ENCODE measurements around the gene FILIP1.

FILIP1 gene

DNA sequence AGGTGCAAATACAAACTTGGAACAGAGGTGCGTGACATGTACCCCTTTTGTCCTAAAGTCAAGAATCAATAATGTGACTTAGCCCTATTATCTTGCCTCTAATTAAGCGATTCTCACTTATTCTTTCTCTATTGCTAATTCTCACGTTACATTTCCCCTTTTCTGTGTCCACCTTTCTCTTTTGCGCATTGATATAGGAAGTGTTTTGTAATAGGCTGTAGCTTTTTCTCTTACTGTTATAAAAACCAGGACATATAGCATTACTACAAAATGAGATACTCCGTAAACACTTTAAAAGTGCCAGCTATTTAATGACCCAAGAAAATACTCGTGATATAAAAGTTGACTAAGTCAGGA is 208.3 kb downstream of the FILIP1 start:
- H3K27me3 ChIP-seq (ENCODE audit: insufficient read depth, low read length), result no peaks in the 10 kb centered on the region
- H2BK5ac ChIP-seq (ENCODE audit: low read depth, low read length, poor library complexity), result no peak overlapping the region
- no peak overlapping the region for H3K4ac ChIP-seq (ENCODE audit: low read depth, low read length)
- H3K4me3 ChIP-seq (ENCODE audit: low read depth, low read length), result no peak overlapping the region
- no peak overlapping the region for H4K8ac ChIP-seq (ENCODE audit: low read depth, low read length)
- peak overlapping the region; percentile 87 for H3K27ac ChIP-seq (ENCODE audit: low read depth, low read length)
- no peaks in the 10 kb centered on the region for H3K9me3 ChIP-seq (ENCODE audit: insufficient read depth, low read depth, low read length)
- H3K79me1 ChIP-seq (ENCODE audit: low read length), result peaks cover 14% of the 10 kb centered on the region
- peak in 1 of 2 donors; percentile 44 for DNase-seq
- WGBS (ENCODE audit: extremely low coverage, insufficient coverage, insufficient read length), result no CpG with 5 or more reads among the region's 6 CpGs
- H3K4me1 ChIP-seq (ENCODE audit: control insufficient read depth in 1 of 2, insufficient read depth in 2 of 2, low read length in 2 of 2), result peaks cover 4 to 8% of the 10 kb centered on the region in 2 experiments
- H3K18ac ChIP-seq (ENCODE audit: low read length), result no peak overlapping the region
- H2BK120ac ChIP-seq (ENCODE audit: insufficient read depth, low read length, poor library complexity), result no peak overlapping the region
- no peak overlapping the region for H3K9ac ChIP-seq (ENCODE audit: low read length)
- no peak overlapping the region for H4K91ac ChIP-seq (ENCODE audit: low read depth, low read length)
- H3K14ac ChIP-seq (ENCODE audit: low read length), result no peak overlapping the region
- no peaks in the 10 kb centered on the region for H3K36me3 ChIP-seq (ENCODE audit: control insufficient read depth in 1 of 2, insufficient read depth in 2 of 2, low read length in 2 of 2)
- no peak overlapping the region for H2BK12ac ChIP-seq (ENCODE audit: low read length)
- H3K4me2 ChIP-seq (ENCODE audit: low read length), result peak overlapping the region; percentile 85
- H2AFZ ChIP-seq (ENCODE audit: insufficient read depth, low read length, poor library complexity), result no peak overlapping the region
- H3K23ac ChIP-seq (ENCODE audit: low read length), result no peak overlapping the region
- no peak overlapping the region for H4K12ac ChIP-seq (ENCODE audit: low read depth, low read length)
- H2AK5ac ChIP-seq (ENCODE audit: low read length), result no peak overlapping the region
- H3K79me2 ChIP-seq (ENCODE audit: control insufficient read depth, insufficient read depth, low read length, poor library complexity), result peaks cover 10% of the 10 kb centered on the region

DNA sequence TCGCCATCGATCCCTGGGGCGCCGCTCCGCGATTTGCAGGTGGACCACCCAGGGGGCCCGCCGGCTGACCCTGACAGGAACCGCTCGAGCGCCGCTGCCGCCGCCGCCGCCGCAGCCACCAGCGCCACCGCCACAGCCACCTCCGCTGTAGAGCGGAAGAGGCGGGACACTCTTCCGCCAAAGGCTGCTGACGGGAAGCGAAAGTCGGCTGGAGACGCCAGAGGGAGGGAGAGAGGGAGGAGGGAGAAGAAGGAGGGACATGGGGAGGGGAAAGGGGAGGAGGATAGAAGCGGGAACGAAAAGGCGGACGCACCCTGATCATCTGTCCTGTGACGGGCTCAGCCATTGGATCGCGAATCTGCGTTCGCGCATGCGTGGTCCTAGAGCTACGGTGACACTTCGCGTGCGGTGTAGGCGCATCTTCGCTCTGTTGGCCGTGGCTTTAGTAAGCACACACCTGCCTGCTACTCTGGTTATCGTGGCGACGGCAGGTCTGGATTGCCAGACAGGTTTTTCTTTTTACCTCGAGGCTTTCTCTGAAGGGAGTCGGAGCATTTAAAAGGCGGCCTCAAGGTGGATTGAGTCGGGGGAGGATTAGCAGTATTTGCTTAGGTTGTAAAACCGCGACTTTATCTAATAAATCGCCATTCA is 208.8 kb downstream of the FILIP1 start, which contains the start of gene TMEM30A:
Gene TMEM30A (minus strand): TSS at position 161 of the 651 bp plus-strand sequence. CDS start 154 bp downstream, at position 7.
- peak within 1 kb of the TSS; percentile 87 for H2BK5ac ChIP-seq (ENCODE audit: low read depth, low read length, poor library complexity)
- peaks cover 13% of the 10 kb centered on the region for H3K79me1 ChIP-seq (ENCODE audit: low read length)
- H3K27me3 ChIP-seq (ENCODE audit: insufficient read depth, low read length), result no peaks in the 10 kb centered on the region
- H3K27ac ChIP-seq (ENCODE audit: low read depth, low read length), result peak within 1 kb of the TSS; percentile 88
- H3K23ac ChIP-seq (ENCODE audit: low read length), result no peak within 1 kb of the TSS
- peak within 1 kb of the TSS; percentile 85 for H3K4me2 ChIP-seq (ENCODE audit: low read length)
- peak within 1 kb of the TSS; percentile 91 for H3K4me3 ChIP-seq (ENCODE audit: low read depth, low read length)
- peak within 1 kb of the TSS; percentile 84 for H3K14ac ChIP-seq (ENCODE audit: low read length)
- peak within 1 kb of the TSS; percentile 48 for H2AFZ ChIP-seq (ENCODE audit: insufficient read depth, low read length, poor library complexity)
- peak within 1 kb of the TSS; percentile 44 for H2BK12ac ChIP-seq (ENCODE audit: low read length)
- peak within 1 kb of the TSS; percentile 67 for H4K12ac ChIP-seq (ENCODE audit: low read depth, low read length)
- peak within 1 kb of the TSS; percentile 91 for H3K18ac ChIP-seq (ENCODE audit: low read length)
- DNase-seq, result peak; percentile 100
- peak within 1 kb of the TSS; percentile 92 for H3K9ac ChIP-seq (ENCODE audit: low read length)
- H3K9me3 ChIP-seq (ENCODE audit: insufficient read depth, low read depth, low read length), result no peaks in the 10 kb centered on the region
- peak within 1 kb of the TSS; percentile 84 for H4K8ac ChIP-seq (ENCODE audit: low read depth, low read length)
- peaks cover 4 to 6% of the 10 kb centered on the region in 2 experiments for H3K4me1 ChIP-seq (ENCODE audit: control insufficient read depth in 1 of 2, insufficient read depth in 2 of 2, low read length in 2 of 2)
- WGBS (ENCODE audit: extremely low coverage, insufficient coverage, insufficient read length), result no CpG with 5 or more reads among the region's 55 CpGs
- H2BK120ac ChIP-seq (ENCODE audit: insufficient read depth, low read length, poor library complexity), result peak within 1 kb of the TSS; percentile 71
- no peaks in the 10 kb centered on the region for H3K36me3 ChIP-seq (ENCODE audit: control insufficient read depth in 1 of 2, insufficient read depth in 2 of 2, low read length in 2 of 2)
- H4K91ac ChIP-seq (ENCODE audit: low read depth, low read length), result peak within 1 kb of the TSS; percentile 74
- H3K79me2 ChIP-seq (ENCODE audit: control insufficient read depth, insufficient read depth, low read length, poor library complexity), result peaks cover 10% of the 10 kb centered on the region
- peak within 1 kb of the TSS; percentile 51 for H2AK5ac ChIP-seq (ENCODE audit: low read length)
- H3K4ac ChIP-seq (ENCODE audit: low read depth, low read length), result peak within 1 kb of the TSS; percentile 87

DNA sequence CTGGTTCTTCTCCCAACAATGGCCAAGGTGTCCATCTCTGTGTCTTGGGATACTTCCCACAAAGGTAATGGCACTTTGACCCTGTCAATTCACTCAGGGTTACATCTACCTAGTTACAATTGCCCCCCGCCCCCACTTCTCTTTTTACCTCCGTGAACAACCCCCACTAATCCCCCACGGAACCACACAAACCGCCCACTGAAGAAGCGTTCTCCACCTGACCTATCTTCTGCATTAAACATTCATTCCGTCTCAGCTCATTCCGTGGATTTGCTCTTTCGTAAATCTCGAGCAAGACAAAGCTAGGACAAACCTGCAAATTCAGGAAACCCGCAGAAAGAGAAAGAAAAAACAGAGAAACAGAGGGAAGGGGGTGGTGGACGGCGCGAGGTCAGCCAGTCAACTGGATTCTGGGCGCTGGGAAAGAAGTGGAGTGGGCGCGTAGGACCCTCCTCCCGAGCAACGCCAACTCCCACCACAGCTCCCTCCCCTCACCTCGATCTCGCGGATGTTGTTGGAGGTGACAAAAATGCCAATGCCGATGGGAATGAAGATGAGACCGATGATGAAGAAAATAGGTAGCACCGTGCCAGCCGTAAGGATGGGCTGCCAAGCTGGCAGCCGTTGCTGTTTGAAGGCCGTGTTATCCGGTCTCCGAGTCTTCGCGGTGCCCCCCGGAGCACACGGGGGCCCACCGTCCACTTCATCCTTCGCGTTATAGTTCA is 209.5 kb downstream of the FILIP1 start:
- Histone ChIP-seq H2AK5ac (ENCODE audit: low read length) (peak overlapping the region; percentile 51), H3K4me3 (ENCODE audit: low read depth, low read length) (peak overlapping the region; percentile 91), H3K14ac (ENCODE audit: low read length) (peak overlapping the region; percentile 84), H3K4me2 (ENCODE audit: low read length) (peak overlapping the region; percentile 60), H4K8ac (ENCODE audit: low read depth, low read length) (peak overlapping the region; percentile 84), H3K9me3 (ENCODE audit: insufficient read depth, low read depth, low read length) (no peaks in the 10 kb centered on the region), H3K4me1 (ENCODE audit: control insufficient read depth in 1 of 2, insufficient read depth in 2 of 2, low read length in 2 of 2) (peaks cover 4 to 6% of the 10 kb centered on the region in 2 experiments), H2BK12ac (ENCODE audit: low read length) (peak overlapping the region; percentile 44), H3K23ac (ENCODE audit: low read length) (no peak overlapping the region), H3K79me2 (ENCODE audit: control insufficient read depth, insufficient read depth, low read length, poor library complexity) (peaks cover 10% of the 10 kb centered on the region), H3K9ac (ENCODE audit: low read length) (peak overlapping the region; percentile 92), H2AFZ (ENCODE audit: insufficient read depth, low read length, poor library complexity) (peak overlapping the region; percentile 48), H4K12ac (ENCODE audit: low read depth, low read length) (peak overlapping the region; percentile 67), H3K27me3 (ENCODE audit: insufficient read depth, low read length) (no peaks in the 10 kb centered on the region), H3K36me3 (ENCODE audit: control insufficient read depth in 1 of 2, insufficient read depth in 2 of 2, low read length in 2 of 2) (no peaks in the 10 kb centered on the region), H3K27ac (ENCODE audit: low read depth, low read length) (peak overlapping the region; percentile 88), H3K79me1 (ENCODE audit: low read length) (peaks cover 13% of the 10 kb centered on the region), H3K4ac (ENCODE audit: low read depth, low read length) (peak overlapping the region; percentile 87), H3K18ac (ENCODE audit: low read length) (peak overlapping the region; percentile 91), H2BK5ac (ENCODE audit: low read depth, low read length, poor library complexity) (peak overlapping the region; percentile 87), H4K91ac (ENCODE audit: low read depth, low read length) (peak overlapping the region; percentile 74), H2BK120ac (ENCODE audit: insufficient read depth, low read length, poor library complexity) (peak overlapping the region; percentile 71)
- DNase-seq, result peak in 1 of 2 donors; percentile 38
- no CpG with 5 or more reads among the region's 36 CpGs for WGBS (ENCODE audit: extremely low coverage, insufficient coverage, insufficient read length)

DNA sequence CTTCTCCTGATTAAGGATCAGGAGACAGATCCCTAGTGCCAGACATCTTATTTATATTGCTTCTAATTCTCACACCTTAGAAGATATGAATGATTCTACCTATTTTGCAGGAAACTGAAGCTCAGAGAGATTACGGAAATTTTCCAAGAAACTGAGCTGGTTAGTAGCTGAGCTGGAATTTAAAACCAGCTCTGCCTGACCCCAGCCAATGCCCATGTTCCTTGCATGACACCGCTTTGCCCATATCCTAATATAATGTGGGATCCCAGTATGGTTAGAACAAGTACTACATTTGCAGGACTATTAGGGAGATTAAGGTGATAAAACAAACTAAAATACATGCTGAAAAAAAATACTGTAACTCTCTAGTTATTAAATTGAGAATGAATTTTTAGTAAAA is 210.9 kb downstream of the FILIP1 start:
- H4K8ac ChIP-seq (ENCODE audit: low read depth, low read length), result no peak overlapping the region
- H3K9ac ChIP-seq (ENCODE audit: low read length), result no peak overlapping the region
- H3K27me3 ChIP-seq (ENCODE audit: insufficient read depth, low read length), result no peaks in the 10 kb centered on the region
- H3K4me1 ChIP-seq (ENCODE audit: control insufficient read depth in 1 of 2, insufficient read depth in 2 of 2, low read length in 2 of 2), result peaks cover 0 to 8% of the 10 kb centered on the region in 2 experiments
- H4K12ac ChIP-seq (ENCODE audit: low read depth, low read length), result no peak overlapping the region
- H3K4me3 ChIP-seq (ENCODE audit: low read depth, low read length), result no peak overlapping the region
- peak overlapping the region; percentile 93 for H3K4ac ChIP-seq (ENCODE audit: low read depth, low read length)
- H3K4me2 ChIP-seq (ENCODE audit: low read length), result peak overlapping the region; percentile 59
- no peak overlapping the region for H2AK5ac ChIP-seq (ENCODE audit: low read length)
- H2BK5ac ChIP-seq (ENCODE audit: low read depth, low read length, poor library complexity), result peak overlapping the region; percentile 49
- H3K27ac ChIP-seq (ENCODE audit: low read depth, low read length), result no peak overlapping the region
- no peak overlapping the region for H4K91ac ChIP-seq (ENCODE audit: low read depth, low read length)
- peaks cover 8% of the 10 kb centered on the region for H3K79me2 ChIP-seq (ENCODE audit: control insufficient read depth, insufficient read depth, low read length, poor library complexity)
- WGBS (ENCODE audit: extremely low coverage, insufficient coverage, insufficient read length), result no CpG with 5 or more reads among the region's 2 CpGs
- H3K79me1 ChIP-seq (ENCODE audit: low read length), result peaks cover 9% of the 10 kb centered on the region
- H3K14ac ChIP-seq (ENCODE audit: low read length), result no peak overlapping the region
- no peaks in the 10 kb centered on the region for H3K36me3 ChIP-seq (ENCODE audit: control insufficient read depth in 1 of 2, insufficient read depth in 2 of 2, low read length in 2 of 2)
- no peak overlapping the region for H3K18ac ChIP-seq (ENCODE audit: low read length)
- no peaks in the 10 kb centered on the region for H3K9me3 ChIP-seq (ENCODE audit: insufficient read depth, low read depth, low read length)
- no peak overlapping the region for H2BK12ac ChIP-seq (ENCODE audit: low read length)
- no peak overlapping the region for H2BK120ac ChIP-seq (ENCODE audit: insufficient read depth, low read length, poor library complexity)
- no peak overlapping the region for H2AFZ ChIP-seq (ENCODE audit: insufficient read depth, low read length, poor library complexity)
- DNase-seq, result peak in 1 of 2 donors; percentile 32
- no peak overlapping the region for H3K23ac ChIP-seq (ENCODE audit: low read length)
